Measurements from ENCODE around the gene NINJ1.

- no peak for TF ChIP-seq POLR2A (IDR thresholded peaks at IDR 0.05; ENCODE audit: low read length)
- no peak for TF ChIP-seq GATA1 (IDR thresholded peaks at IDR 0.05; ENCODE audit: low read depth, low read length)
Observed at GRCh38 chr9:93124793-93125192, 9.3 kb downstream of the NINJ1 start.
